ENCODE results near the gene APH1A.

APH1A gene

DNA sequence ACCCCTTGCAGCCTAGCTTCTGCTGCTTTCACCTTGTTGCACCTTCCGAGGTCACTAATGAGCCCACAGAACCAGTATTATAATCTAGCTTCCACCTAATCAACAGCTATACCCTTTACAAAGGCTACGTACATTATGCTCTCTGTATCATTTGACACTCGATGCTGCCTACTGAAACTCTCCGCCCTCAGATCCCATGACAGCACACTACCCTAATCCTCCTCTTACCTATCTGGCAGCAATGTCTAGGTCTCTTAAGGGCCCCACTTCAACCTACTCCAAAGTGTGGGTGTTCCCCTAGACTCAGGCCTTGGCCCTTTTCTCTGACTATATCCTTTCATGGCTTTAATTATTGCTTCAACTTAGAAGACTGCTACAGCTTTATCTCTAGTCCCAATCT is 20.0 kb upstream of the APH1A start:
- no peaks in the 10 kb centered on the region for H3K9me3 ChIP-seq (ENCODE audit: control insufficient read depth in 1 of 2, low read length in 2 of 2)

GRCh38 chr1:150288382-150288781 is 19.6 kb upstream of the APH1A start:
- Histone ChIP-seq H3K9me3 (ENCODE audit: control insufficient read depth in 1 of 2, low read length in 2 of 2) (no peaks in the 10 kb centered on the region), H3K9ac (ENCODE audit: low read depth in 1 of 2, low read length in 2 of 2) (no peak overlapping the region), H3K36me3 (ENCODE audit: control insufficient read depth in 1 of 2, insufficient read depth in 2 of 2, low read length in 2 of 2) (peaks cover 0 to 6% of the 10 kb centered on the region in 2 donors), H3K27ac (ENCODE audit: low read depth, low read length) (no peak overlapping the region), H3K4me3 (ENCODE audit: low read depth in 1 of 2, low read length in 2 of 2) (no peak overlapping the region), H3K27me3 (ENCODE audit: control insufficient read depth in 1 of 2, insufficient read depth in 2 of 2, low read length in 2 of 2) (no peaks in the 10 kb centered on the region), H3K4me1 (ENCODE audit: control insufficient read depth in 1 of 2, insufficient read depth in 2 of 2, low read length in 2 of 2) (peaks cover under 1 to 4% of the 10 kb centered on the region in 2 donors)

More for the DNA sequence above, 20.0 kb upstream of the APH1A start:
- no peak overlapping the region for H3K27ac ChIP-seq (ENCODE audit: low read depth, low read length)
- no peak overlapping the region for H3K9ac ChIP-seq (ENCODE audit: low read depth in 1 of 2, low read length in 2 of 2)
- H3K4me1 ChIP-seq (ENCODE audit: control insufficient read depth in 1 of 2, insufficient read depth in 2 of 2, low read length in 2 of 2) = peaks cover 0 to 6% of the 10 kb centered on the region in 2 donors
- no peaks in the 10 kb centered on the region for H3K27me3 ChIP-seq (ENCODE audit: control insufficient read depth in 1 of 2, insufficient read depth in 2 of 2, low read length in 2 of 2)
- H3K36me3 ChIP-seq (ENCODE audit: control insufficient read depth in 1 of 2, insufficient read depth in 2 of 2, low read length in 2 of 2) = peaks cover 0 to 6% of the 10 kb centered on the region in 2 donors
- H3K4me3 ChIP-seq (ENCODE audit: low read depth in 1 of 2, low read length in 2 of 2) = no peak overlapping the region

DNA sequence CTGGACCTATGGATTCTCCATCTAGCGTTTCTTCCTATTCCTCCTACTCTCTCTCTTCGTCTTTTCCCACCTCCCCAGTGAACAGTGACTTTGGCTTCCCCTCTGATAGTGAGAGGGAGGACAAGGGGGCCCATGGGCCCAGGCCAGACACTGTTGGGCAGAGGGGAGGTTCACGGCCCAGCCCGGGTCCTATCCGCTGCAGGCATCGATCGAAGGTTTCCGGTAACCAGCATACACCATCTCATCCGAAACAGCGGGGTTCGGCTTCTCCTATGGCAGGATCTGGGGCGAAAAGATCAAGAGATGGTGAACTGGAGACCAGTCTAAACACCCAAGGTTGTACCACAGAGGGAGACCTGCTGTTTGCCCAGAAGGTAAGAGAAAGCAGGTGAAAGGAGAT is 14.4 kb upstream of the APH1A start:
- no peak overlapping the region for H3K27ac ChIP-seq (ENCODE audit: low read depth, low read length)
- peaks cover 0 to 6% of the 10 kb centered on the region in 2 donors for H3K36me3 ChIP-seq (ENCODE audit: control insufficient read depth in 1 of 2, insufficient read depth in 2 of 2, low read length in 2 of 2)
- H3K9ac ChIP-seq (ENCODE audit: low read depth in 1 of 2, low read length in 2 of 2) = no peak overlapping the region
- peaks cover 32 to 34% of the 10 kb centered on the region in 2 donors for H3K4me1 ChIP-seq (ENCODE audit: control insufficient read depth in 1 of 2, insufficient read depth in 2 of 2, low read length in 2 of 2)
- H3K4me3 ChIP-seq (ENCODE audit: low read depth in 1 of 2, low read length in 2 of 2) = peak overlapping the region in 1 of 2 donors; percentile 82
- no peaks in the 10 kb centered on the region for H3K9me3 ChIP-seq (ENCODE audit: control insufficient read depth in 1 of 2, low read length in 2 of 2)
- H3K27me3 ChIP-seq (ENCODE audit: control insufficient read depth in 1 of 2, insufficient read depth in 2 of 2, low read length in 2 of 2) = no peaks in the 10 kb centered on the region

DNA sequence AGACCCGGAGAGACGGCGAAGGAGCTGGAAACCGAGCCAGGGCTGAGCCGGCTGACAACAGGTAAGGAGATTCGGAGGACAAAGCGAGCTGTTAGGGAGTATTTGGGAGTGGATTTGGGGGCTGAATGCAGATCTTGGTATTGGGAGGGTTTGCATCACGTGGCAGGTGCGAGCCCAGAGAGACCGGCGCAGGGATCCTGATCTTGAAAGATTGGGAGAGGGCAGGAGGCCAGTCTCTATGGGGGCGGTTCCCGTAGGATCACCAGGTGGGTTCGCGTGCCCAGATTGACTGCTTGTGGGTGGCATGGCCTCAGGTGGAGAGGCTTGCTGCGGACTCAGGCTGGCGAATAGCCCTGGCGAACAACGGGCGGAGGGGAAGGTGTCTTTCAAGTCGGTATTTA is 13.7 kb upstream of the APH1A start:
- peaks cover 33 to 34% of the 10 kb centered on the region in 2 donors for H3K4me1 ChIP-seq (ENCODE audit: control insufficient read depth in 1 of 2, insufficient read depth in 2 of 2, low read length in 2 of 2)
- H3K4me3 ChIP-seq (ENCODE audit: low read depth in 1 of 2, low read length in 2 of 2) = peak overlapping the region; percentile 82 to 90
- H3K9ac ChIP-seq (ENCODE audit: low read depth in 1 of 2, low read length in 2 of 2) = peak overlapping the region; percentile 36 to 44
- peaks cover 0 to 6% of the 10 kb centered on the region in 2 donors for H3K36me3 ChIP-seq (ENCODE audit: control insufficient read depth in 1 of 2, insufficient read depth in 2 of 2, low read length in 2 of 2)
- H3K9me3 ChIP-seq (ENCODE audit: control insufficient read depth in 1 of 2, low read length in 2 of 2) = no peaks in the 10 kb centered on the region
- no peak overlapping the region for H3K27ac ChIP-seq (ENCODE audit: low read depth, low read length)
- H3K27me3 ChIP-seq (ENCODE audit: control insufficient read depth in 1 of 2, insufficient read depth in 2 of 2, low read length in 2 of 2) = no peaks in the 10 kb centered on the region

DNA sequence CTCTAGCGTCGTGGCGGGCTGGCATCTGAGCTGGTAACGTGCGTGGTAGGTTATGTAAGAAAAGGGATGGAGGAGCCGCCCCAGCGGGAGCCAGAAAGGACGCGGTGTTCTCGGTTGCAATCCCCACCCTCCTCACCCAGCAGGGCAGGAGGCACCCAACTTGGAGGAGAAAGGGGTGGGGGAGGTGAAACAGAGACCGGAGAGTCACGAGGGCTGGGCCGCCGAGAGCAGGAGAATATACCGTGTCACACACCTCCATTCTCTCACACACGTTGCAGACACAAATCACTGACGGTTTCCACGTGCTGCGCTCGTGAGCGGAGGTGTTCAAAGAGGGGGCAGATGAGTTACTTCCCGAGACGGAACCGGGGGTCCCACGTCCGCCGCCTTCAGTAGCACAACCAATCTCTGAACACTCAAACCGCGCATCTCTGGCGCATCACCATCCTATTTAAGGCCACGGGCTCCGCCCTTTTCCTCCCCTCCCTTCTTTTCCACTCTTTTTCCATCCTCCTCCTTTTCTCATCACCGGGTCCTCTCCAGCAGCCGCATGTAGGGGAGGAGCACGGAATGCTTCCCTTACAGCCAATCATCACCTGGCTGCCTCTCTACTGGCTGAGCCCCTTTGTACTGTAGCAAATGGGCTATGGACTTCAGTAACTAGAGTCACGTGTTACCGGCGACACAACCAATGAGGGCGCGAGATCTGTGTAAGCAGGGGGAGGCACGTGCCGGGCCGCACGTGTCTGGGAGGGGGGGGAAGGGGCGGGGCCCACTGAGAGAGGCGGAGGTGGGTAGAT is 13.1 kb upstream of the APH1A start, which contains the start of gene CIART:
CIART (plus strand) TSS at position 797 of the 800 bp plus-strand sequence. CDS start 714 bp downstream, outside the sequence.
- no peaks in the 10 kb centered on the region for H3K27me3 ChIP-seq (ENCODE audit: control insufficient read depth in 1 of 2, insufficient read depth in 2 of 2, low read length in 2 of 2)
- peaks cover 33 to 34% of the 10 kb centered on the region in 2 donors for H3K4me1 ChIP-seq (ENCODE audit: control insufficient read depth in 1 of 2, insufficient read depth in 2 of 2, low read length in 2 of 2)
- peak within 1 kb of the TSS; percentile 82 to 90 for H3K4me3 ChIP-seq (ENCODE audit: low read depth in 1 of 2, low read length in 2 of 2)
- H3K9me3 ChIP-seq (ENCODE audit: control insufficient read depth in 1 of 2, low read length in 2 of 2) = no peaks in the 10 kb centered on the region
- H3K36me3 ChIP-seq (ENCODE audit: control insufficient read depth in 1 of 2, insufficient read depth in 2 of 2, low read length in 2 of 2) = peaks cover 0 to 6% of the 10 kb centered on the region in 2 donors
- peak within 1 kb of the TSS; percentile 69 for H3K27ac ChIP-seq (ENCODE audit: low read depth, low read length)
- H3K9ac ChIP-seq (ENCODE audit: low read depth in 1 of 2, low read length in 2 of 2) = peak within 1 kb of the TSS; percentile 48 to 59

DNA sequence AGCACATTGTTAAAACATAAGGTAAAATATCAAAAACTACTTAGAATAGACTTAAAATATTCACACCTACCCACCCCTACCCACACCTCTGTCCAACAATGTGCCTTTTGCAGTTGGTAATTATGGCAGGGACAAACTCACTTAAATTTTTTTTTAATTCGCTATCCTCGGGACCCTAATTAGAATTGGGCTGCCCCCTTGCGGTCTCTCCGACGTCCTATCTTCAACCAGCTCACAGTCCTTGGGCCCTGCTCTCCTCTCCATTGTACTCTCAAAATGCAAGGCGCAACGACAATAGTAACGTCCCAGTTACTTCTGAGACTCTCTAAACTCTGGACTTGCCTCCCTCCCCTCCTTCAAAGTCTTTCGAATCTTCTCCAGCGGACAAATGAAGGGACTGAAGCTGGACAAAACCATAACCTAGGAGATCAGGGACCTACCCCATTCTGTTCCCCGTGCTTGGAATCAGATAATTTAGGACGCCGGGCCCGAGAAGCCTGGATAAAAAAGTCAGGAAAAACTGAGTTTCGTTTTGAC is 12.5 kb upstream of the APH1A start:
- Histone ChIP-seq H3K36me3 (ENCODE audit: control insufficient read depth in 1 of 2, insufficient read depth in 2 of 2, low read length in 2 of 2) (peaks cover 0 to under 1% of the 10 kb centered on the region in 2 donors), H3K9me3 (ENCODE audit: control insufficient read depth in 1 of 2, low read length in 2 of 2) (no peaks in the 10 kb centered on the region), H3K27ac (ENCODE audit: low read depth, low read length) (peak overlapping the region; percentile 69), H3K9ac (ENCODE audit: low read depth in 1 of 2, low read length in 2 of 2) (peak overlapping the region; percentile 48 to 59), H3K4me1 (ENCODE audit: control insufficient read depth in 1 of 2, insufficient read depth in 2 of 2, low read length in 2 of 2) (peaks cover 33 to 34% of the 10 kb centered on the region in 2 donors), H3K27me3 (ENCODE audit: control insufficient read depth in 1 of 2, insufficient read depth in 2 of 2, low read length in 2 of 2) (no peaks in the 10 kb centered on the region), H3K4me3 (ENCODE audit: low read depth in 1 of 2, low read length in 2 of 2) (peak overlapping the region; percentile 82 to 90)

DNA sequence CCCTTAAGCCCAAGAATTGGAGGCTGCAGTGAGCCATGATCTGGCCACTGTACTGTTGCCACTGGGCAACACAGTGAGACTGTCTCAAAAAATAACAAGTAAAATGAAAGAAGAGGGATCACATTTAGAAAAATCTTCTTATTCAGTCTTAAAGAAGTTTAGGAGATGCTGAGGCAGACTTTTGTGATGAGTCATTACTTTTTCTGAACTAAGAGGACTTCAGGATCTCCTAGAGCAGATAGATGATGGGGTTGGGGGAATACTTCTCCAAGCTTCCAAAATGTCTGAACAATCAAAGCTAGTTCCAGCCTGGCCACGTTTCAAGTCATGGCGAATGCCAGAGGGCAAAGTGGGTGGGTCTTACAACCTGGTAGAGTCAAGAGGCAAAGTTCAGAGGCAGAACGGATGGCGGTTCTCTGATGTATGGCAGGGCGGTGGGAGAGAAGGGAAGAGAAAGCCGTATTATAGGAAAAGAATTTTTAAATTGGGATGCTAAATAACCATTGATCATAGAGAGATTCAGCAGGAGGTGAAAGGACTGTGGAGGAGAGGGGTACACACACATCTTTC is 11.4 kb upstream of the APH1A start:
- Histone ChIP-seq H3K4me3 (ENCODE audit: low read depth in 1 of 2, low read length in 2 of 2) (no peak overlapping the region), H3K27me3 (ENCODE audit: control insufficient read depth in 1 of 2, insufficient read depth in 2 of 2, low read length in 2 of 2) (no peaks in the 10 kb centered on the region), H3K9ac (ENCODE audit: low read depth in 1 of 2, low read length in 2 of 2) (peak overlapping the region in 1 of 2 donors; percentile 48), H3K9me3 (ENCODE audit: control insufficient read depth in 1 of 2, low read length in 2 of 2) (no peaks in the 10 kb centered on the region), H3K4me1 (ENCODE audit: control insufficient read depth in 1 of 2, insufficient read depth in 2 of 2, low read length in 2 of 2) (peaks cover 33 to 34% of the 10 kb centered on the region in 2 donors), H3K36me3 (ENCODE audit: control insufficient read depth in 1 of 2, insufficient read depth in 2 of 2, low read length in 2 of 2) (no peaks in the 10 kb centered on the region), H3K27ac (ENCODE audit: low read depth, low read length) (no peak overlapping the region)

DNA sequence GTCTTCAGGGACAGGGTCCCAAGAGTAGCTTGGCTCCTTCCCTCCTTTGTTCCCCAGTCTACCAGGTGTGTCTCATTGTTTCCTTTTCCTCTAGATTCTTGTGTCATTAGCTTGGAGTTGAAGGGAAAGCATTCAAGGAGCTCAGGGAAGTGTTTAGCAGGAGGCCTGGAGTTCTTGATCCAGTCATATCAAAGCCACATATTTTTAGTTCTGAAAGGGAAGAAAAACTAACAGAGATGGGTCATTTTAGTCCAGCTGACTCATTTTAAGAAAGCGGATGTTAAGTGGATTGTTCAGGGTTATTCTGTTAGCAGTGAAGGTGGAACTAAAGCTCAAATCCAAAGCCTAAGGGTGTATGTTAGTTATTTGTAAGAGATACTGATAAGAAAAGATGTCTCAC is 4.5 kb upstream of the APH1A start:
- Histone ChIP-seq H3K27ac (ENCODE audit: low read depth, low read length) (no peak overlapping the region), H3K9me3 (ENCODE audit: control insufficient read depth in 1 of 2, low read length in 2 of 2) (no peaks in the 10 kb centered on the region), H3K36me3 (ENCODE audit: control insufficient read depth in 1 of 2, insufficient read depth in 2 of 2, low read length in 2 of 2) (no peaks in the 10 kb centered on the region), H3K9ac (ENCODE audit: low read depth in 1 of 2, low read length in 2 of 2) (no peak overlapping the region), H3K4me1 (ENCODE audit: control insufficient read depth in 1 of 2, insufficient read depth in 2 of 2, low read length in 2 of 2) (peaks cover 0 to 2% of the 10 kb centered on the region in 2 donors), H3K4me3 (ENCODE audit: low read depth in 1 of 2, low read length in 2 of 2) (peak overlapping the region in 1 of 2 donors; percentile 6), H3K27me3 (ENCODE audit: control insufficient read depth in 1 of 2, insufficient read depth in 2 of 2, low read length in 2 of 2) (no peaks in the 10 kb centered on the region)

- H3K27me3 ChIP-seq (ENCODE audit: control insufficient read depth in 1 of 2, insufficient read depth in 2 of 2, low read length in 2 of 2) = no peaks in the 10 kb centered on the region
- H3K36me3 ChIP-seq (ENCODE audit: control insufficient read depth in 1 of 2, insufficient read depth in 2 of 2, low read length in 2 of 2) = peaks cover 8 to 11% of the 10 kb centered on the region in 2 donors
- no peak overlapping the region for H3K9ac ChIP-seq (ENCODE audit: low read depth in 1 of 2, low read length in 2 of 2)
- H3K9me3 ChIP-seq (ENCODE audit: control insufficient read depth in 1 of 2, low read length in 2 of 2) = no peaks in the 10 kb centered on the region
- peaks cover 14 to 16% of the 10 kb centered on the region in 2 donors for H3K4me1 ChIP-seq (ENCODE audit: control insufficient read depth in 1 of 2, insufficient read depth in 2 of 2, low read length in 2 of 2)
- no peak overlapping the region for H3K4me3 ChIP-seq (ENCODE audit: low read depth in 1 of 2, low read length in 2 of 2)
- no peak overlapping the region for H3K27ac ChIP-seq (ENCODE audit: low read depth, low read length)
Measured at GRCh38 chr1:150271291-150271959, 2.6 kb upstream of the APH1A start.

Measured in duodenal mucosa (tissue), 2 donors.